HepG2 (cell line): Measurements from ENCODE around the gene MCAM. TPM values are rescaled to one million over a fixed set of nuclear protein-coding genes. Genes with fewer than 3 reads are reported as not detected.

Experiments used
- ATAC-seq: fragments of 200-7000 bp; cut with Tn5 transposase; 3 replicates; pipeline ENCODE4 v1.9.1; 2020; ENCODE audit warnings: mild to moderate bottlenecking, moderate library complexity
- BruUV-seq: library from RNA; stranded (reverse); fragments of 400-500 nt; replicated peaks from 2 replicates; lab custom pipeline; 2021; lab: Mats Ljungman, UMichigan
- CTCF ChIA-PET: fragments of 300-600 bp; formaldehyde crosslinking; extraction: SDS; loops from one replicate; lab custom pipeline; 2021; ENCODE audit warnings: low total read pairs, inconsistent platforms, low intra/inter-chr PET ratio; lab: Yijun Ruan, JAX
- POLR2A ChIA-PET: fragments of 350-600 bp; sonication (Branson Sonifier 250); formaldehyde crosslinking; loops from one replicate; lab custom pipeline; 2020; ENCODE audit warnings: antibody characterized with exemption, inconsistent platforms; lab: Yijun Ruan, JAX
- DNase-seq: peaks from one replicate; pipeline ENCODE4 v3.0.0-alpha.2; 2015; ENCODE audit warnings: low spot score
- FAIRE-seq: peaks from 3 replicates; lab custom pipeline; 2011; peaks lifted over from hg19 to GRCh38; lab: Jason Lieb, UNC
- H2AFZ ChIP-seq: one replicate; pipeline ENCODE4 v1.6.1; 2011; ENCODE audit warnings: low read length, inconsistent platforms
- H3K27ac ChIP-seq: fragments of 300-600 bp; 3 replicates; pipeline ENCODE4 v1.8.0; 2011; ENCODE audit warnings: mixed run types, mild to moderate bottlenecking, mixed read lengths, low read length, inconsistent platforms; ENCODE audit not compliant: insufficient read depth; ENCODE audit errors: extremely low read length
- H3K27me3 ChIP-seq, 2 experiments: fragments of 200-600 bp in 1 of 2; 2 replicates in 1 of 2; 3 replicates in 1 of 2; pipeline versions ENCODE4 v1.6.0 to v1.8.0; 2011; ENCODE audit warnings: low read length in 2 of 2, mild to moderate bottlenecking in 2 of 2, moderate library complexity in 2 of 2, inconsistent platforms in 1 of 2; ENCODE audit not compliant: insufficient read depth in 2 of 2, control insufficient read depth in 1 of 2
- H3K36me3 ChIP-seq, 2 experiments: fragments of 200-600 bp in 1 of 2; replicated peaks in 1 of 2; 2 replicates in 1 of 2; 3 replicates in 1 of 2; pipeline versions ENCODE4 v1.5.1 to v1.8.0; 2011; ENCODE audit warnings: low read length in 2 of 2, inconsistent platforms in 1 of 2; ENCODE audit not compliant: insufficient read depth in 2 of 2, control insufficient read depth in 1 of 2
- H3K4me1 ChIP-seq: 2 replicates; pipeline ENCODE4 v1.5.1; 2012; ENCODE audit warnings: low read length, inconsistent platforms; ENCODE audit not compliant: insufficient read depth
- H3K4me2 ChIP-seq: 2 replicates; pipeline ENCODE4 v1.6.0; 2011; ENCODE audit warnings: low read depth, low read length, inconsistent platforms
- H3K4me3 ChIP-seq, 3 experiments: fragments of 200-600 bp in 1 of 3; sonication (generic), shearing (Covaris generic) in 1 of 3; replicated peaks in 1 of 3; 2 replicates each; pipeline ENCODE4 v1.5.1; 2011 to 2016; ENCODE audit warnings: low read length in 3 of 3, inconsistent platforms in 2 of 3, low read depth in 2 of 3, mild to moderate bottlenecking in 2 of 3, control low read depth in 1 of 3, mixed read lengths in 1 of 3; ENCODE audit not compliant: insufficient read depth in 1 of 3
- H3K79me2 ChIP-seq: one replicate; pipeline ENCODE4 v1.6.1; 2011; ENCODE audit warnings: low read length, inconsistent platforms; ENCODE audit not compliant: insufficient read depth
- H3K9ac ChIP-seq: 2 replicates; pipeline ENCODE4 v1.6.0; 2011; ENCODE audit warnings: mild to moderate bottlenecking, low read depth, low read length, inconsistent platforms; ENCODE audit not compliant: insufficient read depth
- H3K9me3 ChIP-seq: 2 replicates; pipeline ENCODE4 v1.5.1; 2012; ENCODE audit warnings: mild to moderate bottlenecking, low read length
- H4K20me1 ChIP-seq: 2 replicates; pipeline ENCODE4 v1.6.0; 2011; ENCODE audit warnings: inconsistent platforms, mild to moderate bottlenecking, low read length, moderate library complexity; ENCODE audit not compliant: insufficient read depth
- AGO1 ChIP-seq: fragments of 200-400 bp; formaldehyde crosslinking; IDR thresholded peaks from 2 replicates; pipeline ENCODE4 v1.6.1; 2017; ENCODE audit warnings: mild to moderate bottlenecking, low read depth, low read length, moderate library complexity; ENCODE audit not compliant: poor library complexity, severe bottlenecking
- HMG20B ChIP-seq: conservative IDR thresholded peaks from 2 replicates; pipeline ENCODE4 v1.6.1; 2016; ENCODE audit warnings: missing genetic modification reagents, missing compliant biosample characterization
- RAD21 ChIP-seq: fragments of 450-650 bp; formaldehyde crosslinking; IDR thresholded peaks from 2 replicates; pipeline ENCODE4 v1.5.0; 2020; ENCODE audit warnings: mild to moderate bottlenecking
- RFXAP ChIP-seq: sonication (generic); formaldehyde crosslinking; IDR thresholded peaks from 2 replicates; pipeline ENCODE4 v1.4.0; 2020; ENCODE audit warnings: missing genetic modification reagents, borderline replicate concordance
- SMAD3 ChIP-seq: sonication (generic); formaldehyde crosslinking; IDR thresholded peaks from 2 replicates; pipeline ENCODE4 v1.4.0; 2020; ENCODE audit warnings: missing genetic modification reagents
- TSC22D2 ChIP-seq: sonication (generic); formaldehyde crosslinking; IDR thresholded peaks from 2 replicates; pipeline ENCODE4 v1.5.1; 2020; ENCODE audit warnings: missing genetic modification reagents, mild to moderate bottlenecking, borderline replicate concordance
- ZBTB33 ChIP-seq: sonication (generic); formaldehyde crosslinking; IDR thresholded peaks from 2 replicates; pipeline ENCODE4 v1.4.0; 2020; ENCODE audit warnings: missing genetic modification reagents
- ZFP36L1 ChIP-seq: sonication (generic); formaldehyde crosslinking; IDR thresholded peaks from 2 replicates; pipeline ENCODE4 v1.8.0; 2022; ENCODE audit warnings: mild to moderate bottlenecking, missing genetic modification reagents, moderate library complexity
- ZNF230 ChIP-seq: sonication (generic); formaldehyde crosslinking; IDR thresholded peaks from 2 replicates; pipeline ENCODE4 v1.4.0; 2020; ENCODE audit warnings: mild to moderate bottlenecking, missing genetic modification reagents
- ZNF318 ChIP-seq: sonication (generic); formaldehyde crosslinking; IDR thresholded peaks from 2 replicates; pipeline ENCODE4 v1.4.0; 2020; ENCODE audit warnings: mild to moderate bottlenecking, missing genetic modification reagents
- ZNF713 ChIP-seq: sonication (generic); formaldehyde crosslinking; IDR thresholded peaks from 2 replicates; pipeline ENCODE4 v1.4.0; 2020; ENCODE audit warnings: mild to moderate bottlenecking, missing genetic modification reagents
- ZNF777 ChIP-seq: sonication (generic); formaldehyde crosslinking; IDR thresholded peaks from 2 replicates; pipeline ENCODE4 v1.4.0; 2020; ENCODE audit warnings: missing genetic modification reagents
- ZZZ3 ChIP-seq: sonication (generic); formaldehyde crosslinking; IDR thresholded peaks from 2 replicates; pipeline ENCODE4 v1.4.0; 2020; ENCODE audit warnings: missing genetic modification reagents, mild to moderate bottlenecking, borderline replicate concordance
- WGBS: methylation state at CpG from one replicate; pipeline ENCODE4 v1.1.6; 2017; ENCODE audit warnings: low lambda C conversion rate; 5-methylcytosine and 5-hydroxymethylcytosine counted together
- in situ Hi-C: cut with HindIII; loops from 2 replicates; pipeline ENCODE4 v1.10.0; 2017; ENCODE audit warnings: low pct_unique_long_range_greater_than_20kb; ENCODE audit not compliant: extremely low pct_ligation_motif_present
- intact Hi-C: fragments of 100-400 bp; cut with micrococcal nuclease; formaldehyde crosslinking; loops from one replicate; pipeline ENCODE4 v1.10.0; 2022; ENCODE audit not compliant: unreplicated experiment
- polyA plus RNA-seq, 8 experiments: library from polyadenylated mRNA; depleted of rRNA in 3 of 8; stranded (reverse) in 7 of 8; unstranded in 1 of 8; fragments of >200 nt; fragmentation: Illumina TruSeq in 4 of 8; extraction: Trizol in 4 of 8; gene quantifications; 2 replicates each; pipeline versions ENCODE4 v1.2.1 to v1.2.3, GENCODE V29; 2011 to 2016; ENCODE audit warnings: low read depth in 4 of 8, missing spikeins in 1 of 8, mixed read lengths in 1 of 8; ENCODE audit not compliant: insufficient read depth in 1 of 8
- total RNA-seq, 5 experiments: library from RNA; depleted of rRNA; stranded (reverse); fragments of >200 nt; fragmentation: Illumina TruSeq; extraction: Trizol; gene quantifications; 2 replicates each; pipeline ENCODE4 v1.2.3, GENCODE V29; 2016; ENCODE audit warnings: low read depth in 1 of 5

Gene MCAM
- total and polyA plus RNA-seq, 2 of the 13 experiments (the other 11 are each of a cell fraction or from before 2014, with no cell fraction given), result 12.1 to 15.2 TPM

- FAIRE-seq (no peak), DNase-seq (no peak), ATAC-seq (no peak)
- H3K27ac ChIP-seq, result no peak overlapping the region
- H2AFZ ChIP-seq, result no peak overlapping the region
- 96% methylated on average over 13 of the region's 29 CpGs for WGBS
- no peaks in the 10 kb centered on the region for H3K9me3 ChIP-seq
- intact Hi-C loops (no loop called here), in situ Hi-C loops (no loop called here)
- peaks cover 42% of the 10 kb centered on the region for H3K4me1 ChIP-seq
- ChIA-PET POLR2A (interaction anchor here (0.8 kb wide), 1 partner anchor 23 kb away, joined by 4 read pairs; no protein-coding TSS in a partner anchor), CTCF (no interaction called here)
- H4K20me1 ChIP-seq, result no peaks in the 10 kb centered on the region
- peaks cover 0 to 9% of the 10 kb centered on the region in 2 experiments; a peak in 1 of 5 replicates for H3K27me3 ChIP-seq
- H3K36me3 ChIP-seq, result no peaks in the 10 kb centered on the region
- no peaks in the 10 kb centered on the region for H3K79me2 ChIP-seq
- no peak overlapping the region for H3K9ac ChIP-seq
- H3K4me2 ChIP-seq, result peak overlapping the region; percentile 88
- BruUV-seq, result no TSS peak
- H3K4me3 ChIP-seq, result peak overlapping the region in 1 of 3 experiments; percentile 76; a peak in 1 of 6 replicates
- TF ChIP-seq AGO1, result no peak
- TF ChIP-seq ZNF777, result no peak
- no peak for TF ChIP-seq ZFP36L1 (CRISPR knock-in tag)
- TF ChIP-seq SMAD3 (CRISPR knock-in tag), result no peak
- no peak for TF ChIP-seq TSC22D2 (CRISPR knock-in tag)
- peak; percentile 70 for TF ChIP-seq ZBTB33 (CRISPR knock-in tag)
- no peak for TF ChIP-seq ZZZ3
- TF ChIP-seq RFXAP (CRISPR knock-in tag), result no peak
- no peak for TF ChIP-seq HMG20B (CRISPR knock-in tag)
- TF ChIP-seq ZNF713 (CRISPR knock-in tag), result no peak
- TF ChIP-seq ZNF230 (CRISPR knock-in tag), result no peak
- TF ChIP-seq RAD21, result no peak
- TF ChIP-seq ZNF318 (CRISPR knock-in tag), result no peak
These were observed 1.6 kb downstream of the MCAM start for GRCh38 chr11:119315131-119316015.
